Measurements from ENCODE around the gene ADGRB3.

DNA sequence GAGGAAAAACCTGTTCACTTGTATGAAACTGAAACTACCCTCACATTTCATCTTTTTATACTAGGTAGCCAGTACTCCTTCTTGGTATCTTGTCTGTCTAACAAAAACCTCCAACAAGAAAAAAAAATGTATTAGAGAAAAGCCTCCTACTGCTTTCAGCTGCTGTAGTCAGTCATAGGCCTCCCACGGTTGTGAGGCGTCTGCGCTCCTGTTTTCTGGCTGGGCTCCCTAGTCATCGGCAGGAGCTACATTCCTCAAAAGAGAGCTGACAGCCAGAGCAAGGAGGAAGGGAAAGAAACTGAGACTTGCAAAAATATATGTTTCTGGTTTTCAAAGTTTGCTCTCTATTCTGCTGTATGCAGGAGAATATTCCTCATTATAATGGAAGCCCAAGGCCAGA is 644.7 kb downstream of the ADGRB3 start:
- TF ChIP-seq, protein P1, sequence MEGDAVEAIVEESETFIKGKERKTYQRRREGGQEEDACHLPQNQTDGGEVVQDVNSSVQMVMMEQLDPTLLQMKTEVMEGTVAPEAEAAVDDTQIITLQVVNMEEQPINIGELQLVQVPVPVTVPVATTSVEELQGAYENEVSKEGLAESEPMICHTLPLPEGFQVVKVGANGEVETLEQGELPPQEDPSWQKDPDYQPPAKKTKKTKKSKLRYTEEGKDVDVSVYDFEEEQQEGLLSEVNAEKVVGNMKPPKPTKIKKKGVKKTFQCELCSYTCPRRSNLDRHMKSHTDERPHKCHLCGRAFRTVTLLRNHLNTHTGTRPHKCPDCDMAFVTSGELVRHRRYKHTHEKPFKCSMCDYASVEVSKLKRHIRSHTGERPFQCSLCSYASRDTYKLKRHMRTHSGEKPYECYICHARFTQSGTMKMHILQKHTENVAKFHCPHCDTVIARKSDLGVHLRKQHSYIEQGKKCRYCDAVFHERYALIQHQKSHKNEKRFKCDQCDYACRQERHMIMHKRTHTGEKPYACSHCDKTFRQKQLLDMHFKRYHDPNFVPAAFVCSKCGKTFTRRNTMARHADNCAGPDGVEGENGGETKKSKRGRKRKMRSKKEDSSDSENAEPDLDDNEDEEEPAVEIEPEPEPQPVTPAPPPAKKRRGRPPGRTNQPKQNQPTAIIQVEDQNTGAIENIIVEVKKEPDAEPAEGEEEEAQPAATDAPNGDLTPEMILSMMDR (IDR thresholded peaks at IDR 0.05) = no peak
- TF ChIP-seq EZH2phosphoT487 (IDR thresholded peaks at IDR 0.05) (no peak), EZH2 (IDR thresholded peaks at IDR 0.05) (no peak)

Data from neural progenitor cell (in vitro differentiated cells).